DOHH2 (cell line): Measurements from ENCODE around the gene PPP3CA.

Experiments used
- H3F3A ChIP-seq: fragments of 200-600 bp; sonication (generic), shearing (Covaris generic); 2 replicates; pipeline ENCODE4 v1.6.0; 2016; ENCODE audit warnings: antibody characterized with exemption, mild to moderate bottlenecking; ENCODE audit not compliant: control insufficient read depth, insufficient read depth
- H3K27ac ChIP-seq: fragments of 200-600 bp; sonication (generic); 2 replicates; pipeline ENCODE4 v1.5.1; 2014; ENCODE audit warnings: low read depth, mild to moderate bottlenecking, low read length, moderate library complexity
- H3K27me3 ChIP-seq: fragments of 200-600 bp; sonication (generic); 2 replicates; pipeline ENCODE4 v1.6.1; 2014; ENCODE audit warnings: mild to moderate bottlenecking, low read length, mixed read lengths; ENCODE audit not compliant: control insufficient read depth
- H3K36me3 ChIP-seq: fragments of 200-600 bp; sonication (generic); 2 replicates; pipeline ENCODE4 v1.6.1; 2014; ENCODE audit warnings: mild to moderate bottlenecking, low read length, moderate library complexity, mixed read lengths; ENCODE audit not compliant: control insufficient read depth
- H3K4me1 ChIP-seq: fragments of 200-600 bp; sonication (generic); 2 replicates; pipeline ENCODE4 v1.6.1; 2014; ENCODE audit warnings: mild to moderate bottlenecking, low read length, mixed read lengths; ENCODE audit not compliant: control insufficient read depth
- H3K4me2 ChIP-seq: fragments of 200-600 bp; sonication (generic); 2 replicates; pipeline ENCODE4 v1.6.0; 2014; ENCODE audit warnings: mild to moderate bottlenecking, low read length, moderate library complexity
- H3K4me3 ChIP-seq: fragments of 200-600 bp; sonication (generic); 2 replicates; pipeline ENCODE4 v1.5.1; 2014; ENCODE audit warnings: mild to moderate bottlenecking, low read length, mixed read lengths
- H3K79me2 ChIP-seq: fragments of 200-600 bp; sonication (generic); 2 replicates; pipeline ENCODE4 v1.6.1; 2014; ENCODE audit warnings: mild to moderate bottlenecking, low read length, mixed read lengths; ENCODE audit not compliant: control insufficient read depth
- H3K9me2 ChIP-seq: fragments of 200-600 bp; sonication (generic); replicated peaks from 2 replicates; pipeline ENCODE4 v1.6.1; 2014; ENCODE audit warnings: mild to moderate bottlenecking, low read length, mixed read lengths; ENCODE audit not compliant: control insufficient read depth
- H3K9me3 ChIP-seq: fragments of 200-600 bp; sonication (generic); 2 replicates; pipeline ENCODE4 v1.6.1; 2014; ENCODE audit warnings: antibody characterized with exemption, low read length, mixed read lengths; ENCODE audit not compliant: control insufficient read depth, insufficient read depth
- H4K20me1 ChIP-seq: fragments of 200-600 bp; sonication (generic); 2 replicates; pipeline ENCODE4 v1.6.0; 2014; ENCODE audit warnings: low read depth, mild to moderate bottlenecking, antibody characterized with exemption, low read length, moderate library complexity; ENCODE audit not compliant: control insufficient read depth, insufficient read depth
- CTCF ChIP-seq: fragments of 200-600 bp; sonication (generic); IDR thresholded peaks from one replicate; pipeline ENCODE4 v1.5.1; 2014; ENCODE audit warnings: antibody characterized with exemption, mild to moderate bottlenecking, low read depth, low read length; ENCODE audit not compliant: poor library complexity, severe bottlenecking
- EZH2phosphoT487 ChIP-seq: fragments of 200-600 bp; sonication (generic); IDR thresholded peaks from 2 replicates; pipeline ENCODE4 v1.6.1; 2017; ENCODE audit warnings: borderline replicate concordance, mild to moderate bottlenecking, antibody characterized with exemption, low read length, moderate library complexity, mixed read lengths

PPP3CA gene

GRCh38 chr4:101346351-101347266 is 717 bp downstream of the PPP3CA start:
- H3F3A ChIP-seq: peaks cover 19% of the 10 kb centered on the region
- peaks cover 38% of the 10 kb centered on the region for H3K79me2 ChIP-seq
- no peaks in the 10 kb centered on the region for H3K36me3 ChIP-seq
- peaks cover 51% of the 10 kb centered on the region for H3K4me1 ChIP-seq
- no peaks in the 10 kb centered on the region for H3K9me3 ChIP-seq
- H3K9me2 ChIP-seq: no peaks in the 10 kb centered on the region
- H3K27me3 ChIP-seq: peaks cover 11% of the 10 kb centered on the region
- TF ChIP-seq EZH2phosphoT487 (no peak), CTCF (no peak)
- H4K20me1 ChIP-seq: peaks cover 6% of the 10 kb centered on the region; the same call in 1 of the 2 replicates
- H3K4me3 ChIP-seq: peak overlapping the region; percentile 98
- H3K27ac ChIP-seq: peak overlapping the region; percentile 83
- H3K4me2 ChIP-seq: peak overlapping the region; percentile 97

GRCh38 chr4:101345596-101346350 is 1.6 kb downstream of the PPP3CA start:
- Histone ChIP-seq H3K36me3 (no peaks in the 10 kb centered on the region), H3K4me3 (peak overlapping the region; percentile 98), H3K79me2 (peaks cover 43% of the 10 kb centered on the region), H3K9me2 (no peaks in the 10 kb centered on the region), H3K4me2 (peak overlapping the region; percentile 97), H3K27me3 (peaks cover 11% of the 10 kb centered on the region), H3K27ac (no peak overlapping the region), H3F3A (peaks cover 17% of the 10 kb centered on the region), H3K9me3 (no peaks in the 10 kb centered on the region), H4K20me1 (peaks cover 6% of the 10 kb centered on the region; the same call in 1 of the 2 replicates), H3K4me1 (peaks cover 44% of the 10 kb centered on the region)
- no peak for TF ChIP-seq CTCF
- no peak for TF ChIP-seq EZH2phosphoT487

GRCh38 chr4:101345271-101345595 is 2.1 kb downstream of the PPP3CA start:
- Histone ChIP-seq H3F3A (peaks cover 19% of the 10 kb centered on the region), H3K36me3 (no peaks in the 10 kb centered on the region), H3K79me2 (peaks cover 46% of the 10 kb centered on the region), H3K4me3 (peak overlapping the region; percentile 98), H3K9me3 (no peaks in the 10 kb centered on the region), H3K27ac (no peak overlapping the region), H3K4me2 (peak overlapping the region; percentile 97), H3K27me3 (peaks cover 11% of the 10 kb centered on the region), H3K9me2 (no peaks in the 10 kb centered on the region), H4K20me1 (peaks cover 6% of the 10 kb centered on the region; the same call in 1 of the 2 replicates), H3K4me1 (peaks cover 42% of the 10 kb centered on the region)
- no peak for TF ChIP-seq CTCF
- no peak for TF ChIP-seq EZH2phosphoT487
